Measurements from ENCODE around the gene SLC35A3. TPM values are rescaled to one million over a fixed set of nuclear protein-coding genes. Genes with fewer than 3 reads are reported as not detected.

The SLC35A3 gene
- total RNA-seq, result 10 to 100 TPM; 23.2 to 32.0 TPM

DNA sequence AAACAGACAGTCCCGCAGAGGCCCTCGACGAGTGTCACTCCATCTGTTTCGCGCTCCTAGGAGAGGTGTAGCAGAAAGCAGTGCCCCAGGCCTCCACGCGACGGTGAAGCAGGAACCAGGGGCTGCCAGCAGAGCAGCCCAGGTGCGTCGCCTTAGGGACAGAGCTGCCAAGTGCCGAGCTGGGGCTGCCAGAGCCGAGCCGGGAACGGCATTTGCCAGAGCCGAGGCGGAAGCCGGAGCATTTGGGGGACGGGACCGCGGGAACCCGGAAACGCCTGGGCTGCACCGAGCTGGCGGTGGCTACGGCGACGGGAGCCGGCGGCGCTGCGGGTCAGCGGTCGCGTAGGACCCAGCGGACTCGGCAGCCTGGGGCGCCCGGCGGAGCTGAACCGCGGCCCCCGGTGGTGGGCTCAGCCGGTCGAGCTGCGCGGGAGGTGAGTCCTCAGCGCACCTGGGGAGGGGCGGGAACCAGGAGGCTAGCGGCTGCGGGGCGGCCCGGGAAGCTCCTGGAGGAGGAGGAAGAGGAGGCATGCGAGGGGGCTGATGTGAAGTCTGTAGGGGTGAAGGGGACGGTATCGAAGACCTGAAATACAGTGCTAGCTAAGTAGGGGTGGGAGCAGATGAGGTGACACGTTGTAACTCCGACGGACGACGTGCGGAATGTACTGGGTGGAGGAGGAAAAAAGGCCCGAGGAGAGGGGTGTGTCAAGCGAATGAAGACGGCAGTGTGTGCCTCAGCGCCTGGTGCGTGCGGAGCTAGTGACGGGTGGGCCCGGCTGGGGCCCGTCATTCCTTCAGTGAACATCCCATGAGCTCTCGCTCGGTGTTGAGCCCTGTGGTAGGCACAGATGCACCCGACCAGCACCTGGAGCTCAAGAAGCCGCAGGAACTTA lies at the start of gene SLC35A3:
Gene SLC35A3 (plus strand): TSS at position 268 of the 893 bp plus-strand sequence. CDS start 23,559 bp downstream, outside the sequence.
- TF ChIP-seq, protein P1, sequence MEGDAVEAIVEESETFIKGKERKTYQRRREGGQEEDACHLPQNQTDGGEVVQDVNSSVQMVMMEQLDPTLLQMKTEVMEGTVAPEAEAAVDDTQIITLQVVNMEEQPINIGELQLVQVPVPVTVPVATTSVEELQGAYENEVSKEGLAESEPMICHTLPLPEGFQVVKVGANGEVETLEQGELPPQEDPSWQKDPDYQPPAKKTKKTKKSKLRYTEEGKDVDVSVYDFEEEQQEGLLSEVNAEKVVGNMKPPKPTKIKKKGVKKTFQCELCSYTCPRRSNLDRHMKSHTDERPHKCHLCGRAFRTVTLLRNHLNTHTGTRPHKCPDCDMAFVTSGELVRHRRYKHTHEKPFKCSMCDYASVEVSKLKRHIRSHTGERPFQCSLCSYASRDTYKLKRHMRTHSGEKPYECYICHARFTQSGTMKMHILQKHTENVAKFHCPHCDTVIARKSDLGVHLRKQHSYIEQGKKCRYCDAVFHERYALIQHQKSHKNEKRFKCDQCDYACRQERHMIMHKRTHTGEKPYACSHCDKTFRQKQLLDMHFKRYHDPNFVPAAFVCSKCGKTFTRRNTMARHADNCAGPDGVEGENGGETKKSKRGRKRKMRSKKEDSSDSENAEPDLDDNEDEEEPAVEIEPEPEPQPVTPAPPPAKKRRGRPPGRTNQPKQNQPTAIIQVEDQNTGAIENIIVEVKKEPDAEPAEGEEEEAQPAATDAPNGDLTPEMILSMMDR (IDR thresholded peaks at IDR 0.05), result no peak

DNA sequence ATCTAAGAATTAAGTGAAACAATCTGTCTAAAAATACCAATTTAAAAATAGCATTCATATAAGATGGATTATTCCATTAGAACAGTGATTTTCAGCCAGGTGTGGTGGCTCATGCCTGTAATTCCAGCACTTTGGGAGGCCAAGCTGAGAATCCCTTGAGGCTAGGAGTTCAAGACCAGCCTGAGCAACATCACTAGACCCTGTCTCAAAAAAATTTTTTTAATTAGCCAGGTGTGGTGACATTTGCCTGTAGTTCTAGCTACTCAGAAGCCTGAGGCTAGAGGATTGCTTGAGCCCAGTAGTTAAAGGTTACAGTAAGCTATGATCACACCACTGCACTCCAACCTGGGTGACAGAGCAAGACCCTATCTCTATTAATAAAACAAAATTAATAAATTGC lies 35.0 kb upstream of the SLC35A3 start:
- Histone ChIP-seq H3K36me3 (no peaks in the 10 kb centered on the region), H3K4me1 (ENCODE audit: control insufficient read depth in 1 of 2, low read depth in 2 of 2) (no peaks in the 10 kb centered on the region), H3K27me3 (replicated peaks; ENCODE audit: insufficient read depth) (no peaks in the 10 kb centered on the region), H3K4me3 (no peak overlapping the region), H3K27ac (no peak overlapping the region), H3K9me3 (no peaks in the 10 kb centered on the region)
- DNase-seq (ENCODE audit: low spot score) (no peak), ATAC-seq (ENCODE audit: insufficient number of reproducible peaks, low FRiP score, low read depth) (no peak)
- TF ChIP-seq, protein P1 (IDR thresholded peaks at IDR 0.05), result no peak

More for the DNA sequence above, at the start of gene SLC35A3:
- H3K36me3 ChIP-seq, result no peaks in the 10 kb centered on the region
- H3K4me1 ChIP-seq (ENCODE audit: control insufficient read depth in 1 of 2, low read depth in 2 of 2), result peaks cover 10 to 18% of the 10 kb centered on the region in 2 donors
- H3K4me3 ChIP-seq, result peak within 1 kb of the TSS; percentile 95
- DNase-seq (ENCODE audit: low spot score) (no peak), ATAC-seq (ENCODE audit: insufficient number of reproducible peaks, low FRiP score, low read depth) (peak; percentile 87)
- H3K9me3 ChIP-seq, result no peaks in the 10 kb centered on the region
- no peaks in the 10 kb centered on the region for H3K27me3 ChIP-seq (replicated peaks; ENCODE audit: insufficient read depth)
- peak within 1 kb of the TSS; percentile 33 to 41 for H3K27ac ChIP-seq

DNA sequence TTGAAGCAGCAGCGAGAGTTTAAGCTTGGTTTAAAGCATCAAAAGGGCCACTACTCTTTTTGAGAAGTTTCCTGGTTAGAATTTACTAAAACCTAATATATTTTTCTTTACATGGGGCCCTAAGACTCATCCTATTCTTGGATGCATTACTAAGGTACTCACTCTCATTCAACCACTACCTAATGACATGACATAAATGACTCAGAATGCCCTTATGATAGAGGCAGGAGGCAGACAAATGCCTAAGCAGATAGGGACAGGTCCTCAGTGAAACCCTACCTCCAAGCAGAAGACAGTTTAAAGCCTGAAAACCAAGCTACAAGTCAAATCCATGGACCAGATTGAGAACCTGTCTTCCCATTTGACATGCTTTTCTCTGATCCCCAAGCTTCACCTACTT lies 34.3 kb upstream of the SLC35A3 start:
- TF ChIP-seq, protein P1 (IDR thresholded peaks at IDR 0.05), result no peak
- no peak for ATAC-seq (ENCODE audit: insufficient number of reproducible peaks, low FRiP score, low read depth)
- H3K4me1 ChIP-seq (ENCODE audit: control insufficient read depth in 1 of 2, low read depth in 2 of 2), result no peaks in the 10 kb centered on the region
- no peaks in the 10 kb centered on the region for H3K36me3 ChIP-seq
- no peak overlapping the region for H3K27ac ChIP-seq
- no peak overlapping the region for H3K4me3 ChIP-seq
- H3K9me3 ChIP-seq, result no peaks in the 10 kb centered on the region
- H3K27me3 ChIP-seq (replicated peaks; ENCODE audit: insufficient read depth), result no peaks in the 10 kb centered on the region
- DNase-seq (ENCODE audit: low spot score), result no peak

DNA sequence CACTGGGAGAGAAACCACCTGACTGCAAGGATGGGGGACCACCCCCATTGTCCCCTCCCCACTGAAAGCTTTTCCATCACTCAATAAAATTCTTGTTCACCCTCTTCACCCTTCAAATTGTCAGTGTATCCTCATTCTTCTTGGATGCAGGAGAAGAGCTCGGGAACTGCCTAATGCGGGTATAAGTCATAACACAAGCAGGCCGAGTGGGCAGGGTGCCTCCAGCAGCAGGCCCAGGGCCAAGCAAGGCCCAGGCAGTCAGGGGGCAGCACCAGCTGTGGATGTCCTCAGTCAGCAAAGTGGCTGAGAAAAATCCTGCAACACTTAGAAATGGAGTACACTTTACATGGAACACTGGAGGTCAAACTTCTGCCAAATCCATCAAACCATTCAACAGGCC lies 33.7 kb upstream of the SLC35A3 start:
- no peak overlapping the region for H3K4me3 ChIP-seq
- no peaks in the 10 kb centered on the region for H3K9me3 ChIP-seq
- H3K36me3 ChIP-seq, result no peaks in the 10 kb centered on the region
- H3K27me3 ChIP-seq (replicated peaks; ENCODE audit: insufficient read depth), result no peaks in the 10 kb centered on the region
- H3K27ac ChIP-seq, result no peak overlapping the region
- H3K4me1 ChIP-seq (ENCODE audit: control insufficient read depth in 1 of 2, low read depth in 2 of 2), result no peaks in the 10 kb centered on the region
- ATAC-seq (ENCODE audit: insufficient number of reproducible peaks, low FRiP score, low read depth), result no peak
- DNase-seq (ENCODE audit: low spot score), result no peak
- TF ChIP-seq, protein P1 (IDR thresholded peaks at IDR 0.05), result no peak

DNA sequence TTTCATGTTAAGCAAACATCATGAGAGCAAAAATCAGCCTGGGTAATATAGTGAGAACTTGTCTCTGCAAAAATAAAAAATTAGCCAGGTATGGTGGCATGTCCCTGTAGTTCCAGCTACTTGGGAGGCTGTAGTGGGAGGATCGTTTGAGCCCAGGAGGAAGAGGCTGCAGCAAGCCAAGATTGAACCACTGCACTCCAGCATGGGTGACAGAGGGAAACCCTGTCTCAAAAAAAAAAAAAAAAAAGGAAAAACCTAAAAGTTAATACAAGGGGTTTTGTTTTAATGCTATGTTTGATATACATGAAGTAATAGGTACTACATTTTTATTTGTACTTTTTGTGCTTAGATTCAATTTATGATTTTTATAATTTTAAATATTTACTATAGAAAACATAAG lies 27.1 kb upstream of the SLC35A3 start:
- H3K36me3 ChIP-seq, result no peaks in the 10 kb centered on the region
- ATAC-seq (ENCODE audit: insufficient number of reproducible peaks, low FRiP score, low read depth) (no peak), DNase-seq (ENCODE audit: low spot score) (no peak)
- H3K4me3 ChIP-seq, result no peak overlapping the region
- no peaks in the 10 kb centered on the region for H3K4me1 ChIP-seq (ENCODE audit: control insufficient read depth in 1 of 2, low read depth in 2 of 2)
- H3K9me3 ChIP-seq, result no peaks in the 10 kb centered on the region
- H3K27me3 ChIP-seq (replicated peaks; ENCODE audit: insufficient read depth), result no peaks in the 10 kb centered on the region
- TF ChIP-seq, protein P1 (IDR thresholded peaks at IDR 0.05), result no peak
- no peak overlapping the region for H3K27ac ChIP-seq
